Endothelial cell of umbilical vein (primary cell): ENCODE results near the gene NDST3. TPM values are rescaled to one million over a fixed set of nuclear protein-coding genes. Genes with fewer than 3 reads are reported as not detected.

Experiments used
- BruUV-seq: library from RNA; stranded (reverse); fragments of 400-500 nt; replicated peaks from 2 replicates; lab custom pipeline; 2021; lab: Mats Ljungman, UMichigan
- CTCF ChIA-PET: fragments of 300-600, 350-600 bp; sonication (Branson Sonifier 250); formaldehyde crosslinking; loops from one replicate; lab custom pipeline; 2021; ENCODE audit warnings: antibody characterized with exemption, inconsistent platforms; lab: Charles Lee
- POLR2A ChIA-PET: fragments of 300-600, 350-600 bp; sonication (Branson Sonifier 250); formaldehyde crosslinking; loops from one replicate; lab custom pipeline; 2021; ENCODE audit warnings: antibody characterized with exemption, inconsistent platforms; lab: Charles Lee
- DNase-seq: peaks from one replicate; pipeline ENCODE4 v3.0.0-alpha.2; 2011; ENCODE audit warnings: low read depth, low spot score
- FAIRE-seq: peaks from 2 replicates; lab custom pipeline; 2011; peaks lifted over from hg19 to GRCh38; lab: Jason Lieb, UNC
- H2AFZ ChIP-seq: 2 replicates; pipeline ENCODE4 v1.6.0; 2012; ENCODE audit warnings: low read depth, low read length, control low read depth, inconsistent platforms
- H3K27ac ChIP-seq: 2 replicates; pipeline ENCODE4 v1.5.1; 2011; ENCODE audit warnings: low read depth, mild to moderate bottlenecking, control low read depth, low read length, moderate library complexity; ENCODE audit not compliant: insufficient read depth
- H3K27me3 ChIP-seq, 2 experiments: 2 replicates each; pipeline versions ENCODE4 v1.6.0 to v1.6.1; 2011; ENCODE audit warnings: low read length in 2 of 2, mixed read lengths in 1 of 2; ENCODE audit not compliant: control insufficient read depth in 2 of 2, insufficient read depth in 2 of 2
- H3K36me3 ChIP-seq, 2 experiments: 2 replicates in 1 of 2; 3 replicates in 1 of 2; pipeline ENCODE4 v1.5.1; 2011; ENCODE audit warnings: low read length in 2 of 2, mild to moderate bottlenecking in 1 of 2, moderate library complexity in 1 of 2; ENCODE audit not compliant: control insufficient read depth in 2 of 2, insufficient read depth in 2 of 2; ENCODE audit errors: extremely low read depth in 1 of 2
- H3K4me1 ChIP-seq: 3 replicates; pipeline ENCODE4 v1.5.1; 2011; ENCODE audit warnings: mild to moderate bottlenecking, low read length; ENCODE audit not compliant: control insufficient read depth, insufficient read depth; ENCODE audit errors: extremely low read depth
- H3K4me2 ChIP-seq: 2 replicates; pipeline ENCODE4 v1.6.1; 2011; ENCODE audit warnings: low read length, control low read depth, mixed read lengths; ENCODE audit not compliant: insufficient read depth
- H3K4me3 ChIP-seq, 3 experiments: fragments of 200-600 bp in 1 of 3; sonication (generic), shearing (Covaris generic) in 1 of 3; replicated peaks in 1 of 3; 2 replicates each; pipeline ENCODE4 v1.5.1; 2011 to 2016; ENCODE audit warnings: control low read depth in 3 of 3, low read length in 3 of 3, mild to moderate bottlenecking in 2 of 3, inconsistent platforms in 1 of 3, low read depth in 1 of 3, moderate library complexity in 1 of 3; ENCODE audit not compliant: insufficient read depth in 1 of 3
- H3K79me2 ChIP-seq: 2 replicates; pipeline ENCODE4 v1.6.0; 2012; ENCODE audit warnings: low read length, inconsistent platforms; ENCODE audit not compliant: control insufficient read depth, insufficient read depth
- H3K9ac ChIP-seq: replicated peaks from 2 replicates; pipeline ENCODE3; 2011; ENCODE audit warnings: low read length, control low read depth; ENCODE audit not compliant: insufficient read depth; ENCODE audit errors: extremely low read depth
- H3K9me1 ChIP-seq: replicated peaks from 3 replicates; pipeline ENCODE4 v1.6.0; 2011; ENCODE audit warnings: mild to moderate bottlenecking, low read length; ENCODE audit not compliant: control insufficient read depth, insufficient read depth; ENCODE audit errors: extremely low read depth
- H3K9me3 ChIP-seq: replicated peaks from 2 replicates; pipeline ENCODE4 v1.5.1; 2012; ENCODE audit warnings: low read length, inconsistent platforms; ENCODE audit not compliant: control insufficient read depth, insufficient read depth
- H4K20me1 ChIP-seq: replicated peaks from 2 replicates; pipeline ENCODE3; 2011; ENCODE audit warnings: mild to moderate bottlenecking, low read length; ENCODE audit not compliant: control insufficient read depth, insufficient read depth; ENCODE audit errors: extremely low read depth
- CTCF ChIP-seq, 2 donors: IDR thresholded peaks; 1 replicate in 1 of 2; 2 replicates in 1 of 2; pipeline ENCODE4 v1.5.1; 2011; ENCODE audit warnings: low read length in 2 of 2, mild to moderate bottlenecking in 2 of 2, moderate library complexity in 2 of 2, control low read depth in 1 of 2, inconsistent platforms in 1 of 2, low read depth in 1 of 2; ENCODE audit not compliant: insufficient read depth in 1 of 2; ENCODE audit errors: extremely low read depth in 1 of 2
- EZH2 ChIP-seq: IDR thresholded peaks from 2 replicates; pipeline ENCODE4 v1.6.1; 2012; ENCODE audit warnings: borderline replicate concordance, low read depth, mild to moderate bottlenecking, moderate library complexity, low read length, inconsistent platforms; ENCODE audit not compliant: severe bottlenecking
- FOS ChIP-seq: IDR thresholded peaks from 2 replicates; pipeline ENCODE4 v1.6.1; 2011; ENCODE audit warnings: mild to moderate bottlenecking, low read length, moderate library complexity, borderline replicate concordance; ENCODE audit not compliant: insufficient read depth
- GATA2 ChIP-seq: IDR thresholded peaks from 2 replicates; pipeline ENCODE4 v1.7.0; 2011; ENCODE audit warnings: low read depth, mild to moderate bottlenecking, moderate library complexity, mixed read lengths, low read length; ENCODE audit not compliant: insufficient read length, insufficient read depth
- JUN ChIP-seq: IDR thresholded peaks from 2 replicates; pipeline ENCODE4 v1.6.1; 2011; ENCODE audit warnings: borderline replicate concordance, low read depth; ENCODE audit not compliant: insufficient read length, insufficient read depth
- MAX ChIP-seq: IDR thresholded peaks from 2 replicates; pipeline ENCODE4 v1.6.1; 2011; ENCODE audit not compliant: insufficient read depth, insufficient read length
- MYC ChIP-seq: IDR thresholded peaks from one replicate; pipeline ENCODE4 v1.6.1; 2011; ENCODE audit warnings: mild to moderate bottlenecking, low read depth, low read length
- POLR2A ChIP-seq: IDR thresholded peaks from 2 replicates; pipeline ENCODE4 v1.6.1; 2012; ENCODE audit warnings: low read depth, mild to moderate bottlenecking, control low read depth, low read length
- POLR2AphosphoS5 ChIP-seq: IDR thresholded peaks from 2 replicates; pipeline ENCODE4 v1.6.1; 2012; ENCODE audit warnings: low read depth, mild to moderate bottlenecking, control low read depth, low read length, moderate library complexity; ENCODE audit not compliant: insufficient read depth
- dilution Hi-C: fragments of 300-500 bp; cut with MboI; formaldehyde crosslinking; loops from one replicate; pipeline ENCODE4 v1.15.0; 2019; ENCODE audit warnings: low sequenced_read_pairs; ENCODE audit not compliant: extremely low pct_ligation_motif_present
- intact Hi-C: fragments of 100-400 bp; cut with micrococcal nuclease; formaldehyde crosslinking; loops from one replicate; pipeline ENCODE4 v1.10.0; 2022
- polyA plus RNA-seq, 4 experiments: library from polyadenylated mRNA; depleted of rRNA in 3 of 4; stranded (reverse) in 3 of 4; unstranded in 1 of 4; fragments of >200 nt; gene quantifications; 2 replicates each; pipeline versions ENCODE4 v1.2.1 to v1.2.3, GENCODE V29; 2011 to 2012; ENCODE audit warnings: missing spikeins in 1 of 4
- total RNA-seq: library from RNA; stranded (reverse); gene quantifications from 2 replicates; pipeline ENCODE4 v1.2.3, GENCODE V29; 2021

The NDST3 gene
- total and polyA plus RNA-seq, 2 donors (not counting 3 experiments of a cell fraction or from before 2014, with no cell fraction given), result 0.04 TPM; not detected in 1

GRCh38 chr4:118224243-118224829 is 190.1 kb downstream of the NDST3 start:
- peaks cover 0 to 4% of the 10 kb centered on the region in 2 experiments for H3K27me3 ChIP-seq
- intact Hi-C loops, result loop anchor here (1.0 to 2.0 kb wide), 4 partner anchors 147 to 1871 kb away; no protein-coding TSS in a partner anchor
- ChIA-PET CTCF (interaction anchor here (0.6 to 5.9 kb wide), 18 partner anchors 9 to 1866 kb away, joined by 3 to 108 read pairs (median 4); partner anchors contain the start of gene NDST3), POLR2A (no interaction called here)
- H3K4me2 ChIP-seq, result no peak overlapping the region
- no peaks in the 10 kb centered on the region for H4K20me1 ChIP-seq
- no peaks in the 10 kb centered on the region for H3K9me3 ChIP-seq
- no TSS peak for BruUV-seq
- dilution Hi-C loops, result no loop called here
- no peaks in the 10 kb centered on the region for H3K36me3 ChIP-seq
- H3K9me1 ChIP-seq, result no peaks in the 10 kb centered on the region
- DNase-seq (peak; percentile 69), FAIRE-seq (peak; percentile 63)
- no peaks in the 10 kb centered on the region for H3K79me2 ChIP-seq
- H2AFZ ChIP-seq, result no peak overlapping the region
- H3K9ac ChIP-seq, result no peak overlapping the region
- no peaks in the 10 kb centered on the region for H3K4me1 ChIP-seq
- H3K27ac ChIP-seq, result no peak overlapping the region
- peak; percentile 17 to 43 for TF ChIP-seq CTCF (IDR thresholded peaks at IDR 0.05; ENCODE audit: extremely low read depth in 1 of 2, insufficient read depth in 1 of 2, low read depth in 1 of 2, low read length in 2 of 2)
- no peak for TF ChIP-seq FOS
- no peak for TF ChIP-seq GATA2
- no peak overlapping the region for H3K4me3 ChIP-seq

GRCh38 chr4:118225511-118225910 is 191.2 kb downstream of the NDST3 start:
- Histone ChIP-seq H3K27me3 (peaks cover 0 to 4% of the 10 kb centered on the region in 2 experiments), H2AFZ (no peak overlapping the region), H3K4me1 (no peaks in the 10 kb centered on the region), H3K9me1 (no peaks in the 10 kb centered on the region), H3K4me3 (no peak overlapping the region), H4K20me1 (no peaks in the 10 kb centered on the region), H3K79me2 (no peaks in the 10 kb centered on the region), H3K9me3 (no peaks in the 10 kb centered on the region), H3K36me3 (no peaks in the 10 kb centered on the region), H3K4me2 (no peak overlapping the region), H3K27ac (no peak overlapping the region), H3K9ac (no peak overlapping the region)
- DNase-seq, result no peak
- POLR2A ChIA-PET, result no interaction called here
- TF ChIP-seq FOS (no peak), EZH2 (no peak), CTCF (IDR thresholded peaks at IDR 0.05; ENCODE audit: extremely low read depth in 1 of 2, insufficient read depth in 1 of 2, low read depth in 1 of 2, low read length in 2 of 2) (no peak), GATA2 (no peak), POLR2AphosphoS5 (no peak), POLR2A (no peak), JUN (no peak), MYC (no peak), MAX (no peak)
- CTCF ChIA-PET, result interaction anchor here (0.9 to 5.9 kb wide), 8 partner anchors 10 to 1527 kb away, joined by 3 to 108 read pairs (median 12); partner anchors contain the start of gene NDST3
- dilution Hi-C loops (no loop called here), intact Hi-C loops (loop anchor here (2.0 kb wide), 1 partner anchor 1091 kb away; no protein-coding TSS in a partner anchor)
- no TSS peak for BruUV-seq
- FAIRE-seq, result no peak
